Body of pancreas (tissue), 4 donors: Measurements from ENCODE around the gene FAM131C.

ENCODE experiments used
- CTCF ChIP-seq, 7 experiments: fragments of 450-650 bp in 4 of 7; fragments of 200-600 bp in 3 of 7; sonication (generic) in 3 of 7; IDR thresholded peaks; one replicate each; pipeline ENCODE4 v1.5.1; 2016 to 2019; ENCODE audit warnings: antibody characterized with exemption in 7 of 7
- POLR2A ChIP-seq, 3 donors: fragments of 450-650 bp; IDR thresholded peaks; one replicate each; pipeline ENCODE4 v1.6.1; 2016; ENCODE audit warnings: antibody characterized with exemption in 3 of 3, mild to moderate bottlenecking in 2 of 3

GRCh38 chr1:16013220-16013907, 60.1 kb downstream of the FAM131C start:
- TF ChIP-seq CTCF (IDR thresholded peaks at IDR 0.05) = no peak
- TF ChIP-seq POLR2A (IDR thresholded peaks at IDR 0.05) = peak in 2 of 3 donors; percentile 6 to 30
